ENCODE data around the gene DLG2. TPM values are rescaled to one million over a fixed set of nuclear protein-coding genes. Genes with fewer than 3 reads are reported as not detected.

The DLG2 gene
- total and polyA plus RNA-seq, 9 of the 15 experiments (the other 6 are each of a cell fraction or from before 2014, with no cell fraction given): 0.52 to 1.6 (median 0.95) TPM

DNA sequence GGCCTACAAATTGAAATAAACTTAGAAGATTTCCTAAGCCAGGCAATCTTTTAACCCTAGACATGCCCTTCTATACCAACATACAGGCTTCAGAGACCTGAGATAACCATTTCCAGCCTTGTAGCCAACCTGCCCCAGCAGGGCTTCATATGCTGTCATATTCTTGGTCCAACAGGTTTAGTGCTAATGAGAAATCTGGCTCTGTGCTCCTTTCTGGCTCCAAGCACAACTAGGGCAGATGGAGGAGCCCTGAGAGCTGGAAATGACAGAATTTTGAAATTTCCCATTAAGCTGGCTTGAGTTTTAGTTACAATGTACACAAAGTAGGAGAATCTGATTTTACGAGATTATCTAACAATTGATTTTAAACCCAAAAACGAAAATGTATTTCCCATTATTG, 2018.0 kb downstream of the DLG2 start (continued):
- TF ChIP-seq, protein P1, sequence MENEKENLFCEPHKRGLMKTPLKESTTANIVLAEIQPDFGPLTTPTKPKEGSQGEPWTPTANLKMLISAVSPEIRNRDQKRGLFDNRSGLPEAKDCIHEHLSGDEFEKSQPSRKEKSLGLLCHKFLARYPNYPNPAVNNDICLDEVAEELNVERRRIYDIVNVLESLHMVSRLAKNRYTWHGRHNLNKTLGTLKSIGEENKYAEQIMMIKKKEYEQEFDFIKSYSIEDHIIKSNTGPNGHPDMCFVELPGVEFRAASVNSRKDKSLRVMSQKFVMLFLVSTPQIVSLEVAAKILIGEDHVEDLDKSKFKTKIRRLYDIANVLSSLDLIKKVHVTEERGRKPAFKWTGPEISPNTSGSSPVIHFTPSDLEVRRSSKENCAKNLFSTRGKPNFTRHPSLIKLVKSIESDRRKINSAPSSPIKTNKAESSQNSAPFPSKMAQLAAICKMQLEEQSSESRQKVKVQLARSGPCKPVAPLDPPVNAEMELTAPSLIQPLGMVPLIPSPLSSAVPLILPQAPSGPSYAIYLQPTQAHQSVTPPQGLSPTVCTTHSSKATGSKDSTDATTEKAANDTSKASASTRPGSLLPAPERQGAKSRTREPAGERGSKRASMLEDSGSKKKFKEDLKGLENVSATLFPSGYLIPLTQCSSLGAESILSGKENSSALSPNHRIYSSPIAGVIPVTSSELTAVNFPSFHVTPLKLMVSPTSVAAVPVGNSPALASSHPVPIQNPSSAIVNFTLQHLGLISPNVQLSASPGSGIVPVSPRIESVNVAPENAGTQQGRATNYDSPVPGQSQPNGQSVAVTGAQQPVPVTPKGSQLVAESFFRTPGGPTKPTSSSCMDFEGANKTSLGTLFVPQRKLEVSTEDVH (IDR thresholded peaks at IDR 0.05; ENCODE audit: low read depth, partially characterized antibody): no peak
- TF ChIP-seq SMARCC2 (IDR thresholded peaks at IDR 0.05; ENCODE audit: low read depth) (no peak), CEBPG (CRISPR knock-in tag; IDR thresholded peaks at IDR 0.05) (no peak), CEBPG (tag; conservative IDR thresholded peaks at IDR 0.05 in 1 of 2, IDR thresholded peaks at IDR 0.05 in 1 of 2) (no peak), BHLHE40 (IDR thresholded peaks at IDR 0.05; ENCODE audit: low read length) (no peak)
- TF ChIP-seq, protein P2, sequence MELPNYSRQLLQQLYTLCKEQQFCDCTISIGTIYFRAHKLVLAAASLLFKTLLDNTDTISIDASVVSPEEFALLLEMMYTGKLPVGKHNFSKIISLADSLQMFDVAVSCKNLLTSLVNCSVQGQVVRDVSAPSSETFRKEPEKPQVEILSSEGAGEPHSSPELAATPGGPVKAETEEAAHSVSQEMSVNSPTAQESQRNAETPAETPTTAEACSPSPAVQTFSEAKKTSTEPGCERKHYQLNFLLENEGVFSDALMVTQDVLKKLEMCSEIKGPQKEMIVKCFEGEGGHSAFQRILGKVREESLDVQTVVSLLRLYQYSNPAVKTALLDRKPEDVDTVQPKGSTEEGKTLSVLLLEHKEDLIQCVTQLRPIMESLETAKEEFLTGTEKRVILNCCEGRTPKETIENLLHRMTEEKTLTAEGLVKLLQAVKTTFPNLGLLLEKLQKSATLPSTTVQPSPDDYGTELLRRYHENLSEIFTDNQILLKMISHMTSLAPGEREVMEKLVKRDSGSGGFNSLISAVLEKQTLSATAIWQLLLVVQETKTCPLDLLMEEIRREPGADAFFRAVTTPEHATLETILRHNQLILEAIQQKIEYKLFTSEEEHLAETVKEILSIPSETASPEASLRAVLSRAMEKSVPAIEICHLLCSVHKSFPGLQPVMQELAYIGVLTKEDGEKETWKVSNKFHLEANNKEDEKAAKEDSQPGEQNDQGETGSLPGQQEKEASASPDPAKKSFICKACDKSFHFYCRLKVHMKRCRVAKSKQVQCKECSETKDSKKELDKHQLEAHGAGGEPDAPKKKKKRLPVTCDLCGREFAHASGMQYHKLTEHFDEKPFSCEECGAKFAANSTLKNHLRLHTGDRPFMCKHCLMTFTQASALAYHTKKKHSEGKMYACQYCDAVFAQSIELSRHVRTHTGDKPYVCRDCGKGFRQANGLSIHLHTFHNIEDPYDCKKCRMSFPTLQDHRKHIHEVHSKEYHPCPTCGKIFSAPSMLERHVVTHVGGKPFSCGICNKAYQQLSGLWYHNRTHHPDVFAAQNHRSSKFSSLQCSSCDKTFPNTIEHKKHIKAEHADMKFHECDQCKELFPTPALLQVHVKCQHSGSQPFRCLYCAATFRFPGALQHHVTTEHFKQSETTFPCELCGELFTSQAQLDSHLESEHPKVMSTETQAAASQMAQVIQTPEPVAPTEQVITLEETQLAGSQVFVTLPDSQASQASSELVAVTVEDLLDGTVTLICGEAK (IDR thresholded peaks at IDR 0.05): no peak
- TF ChIP-seq, protein P2 (CRISPR knock-in tag; IDR thresholded peaks at IDR 0.05): no peak

All from K562 (cell line).